AG10803 (cell line): ENCODE data around the gene RELCH.

ENCODE experiments used
- DNase-seq: peaks from one replicate; pipeline ENCODE4 v3.0.0; 2010; ENCODE audit warnings: low read depth
- H3K4me3 ChIP-seq: 2 replicates; pipeline ENCODE4 v1.5.1; 2011; ENCODE audit warnings: mild to moderate bottlenecking, low read length, control low read depth
- CTCF ChIP-seq: conservative IDR thresholded peaks from 2 replicates; pipeline ENCODE4 v1.5.1; 2011; ENCODE audit warnings: mild to moderate bottlenecking, low read length, control low read depth, inconsistent platforms

The RELCH gene

DNA sequence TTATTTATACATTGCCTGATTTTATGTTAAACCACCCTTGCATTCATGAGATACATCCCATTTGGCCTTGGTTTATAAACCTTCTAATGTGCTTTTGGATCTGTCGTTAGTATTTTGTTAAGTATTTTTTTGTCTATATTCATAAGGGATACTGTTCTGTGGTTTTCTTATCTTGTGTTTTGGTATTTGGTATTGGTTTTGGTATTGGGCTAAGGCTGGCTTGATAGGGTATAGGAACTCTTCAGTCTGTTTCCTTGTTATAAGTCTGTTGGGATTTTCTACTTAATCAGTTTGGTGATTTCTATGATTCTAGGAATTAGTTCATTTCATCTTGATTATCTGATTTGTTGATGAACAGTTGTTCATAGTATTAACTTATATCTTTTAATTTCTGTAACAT, 49.2 kb downstream of the RELCH start:
- no peak overlapping the region for H3K4me3 ChIP-seq
- no peak for DNase-seq
- TF ChIP-seq CTCF: no peak

GRCh38 chr18:62239475-62239874, 52.4 kb downstream of the RELCH start:
- TF ChIP-seq CTCF: no peak
- DNase-seq: no peak
- H3K4me3 ChIP-seq: no peak overlapping the region

DNA sequence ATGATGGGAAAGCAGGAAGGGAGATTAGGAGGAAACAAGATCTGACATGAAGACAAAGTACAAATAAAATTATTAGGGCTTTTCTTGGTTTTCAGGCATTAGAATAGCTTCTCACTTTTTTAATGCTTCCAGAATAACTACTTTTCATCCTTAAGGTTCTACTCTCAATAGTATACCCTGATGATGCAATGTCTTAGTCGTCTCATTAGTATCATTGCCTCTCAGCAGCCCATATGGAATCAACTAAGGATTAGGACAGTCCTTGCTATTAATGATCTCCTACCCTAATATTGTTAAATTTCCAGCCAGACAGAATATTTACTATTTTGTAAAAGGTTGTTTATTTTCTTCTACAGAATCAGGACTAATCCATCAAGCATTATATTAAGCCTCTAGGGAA, 55.9 kb downstream of the RELCH start:
- no peak for TF ChIP-seq CTCF
- H3K4me3 ChIP-seq: no peak overlapping the region
- DNase-seq: peak; percentile 29

DNA sequence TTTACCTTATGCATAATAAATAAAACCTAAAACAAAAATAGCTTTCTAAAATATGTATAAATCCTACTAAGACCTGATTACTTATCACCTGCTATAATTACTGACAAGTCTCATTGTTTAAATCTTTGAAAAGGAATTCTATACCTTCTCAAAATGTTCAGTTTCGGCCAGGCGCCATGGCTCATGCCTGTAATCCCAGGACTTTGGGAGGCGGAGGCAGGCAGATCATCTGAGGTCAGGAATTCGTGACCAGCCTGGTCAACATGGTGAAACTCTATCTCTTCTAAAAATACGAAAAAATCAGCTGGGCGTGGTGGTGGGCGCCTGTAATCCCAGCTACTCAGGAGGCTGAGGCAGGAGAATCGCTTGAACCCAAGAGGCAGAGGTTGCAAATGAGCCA, 58.1 kb downstream of the RELCH start:
- H3K4me3 ChIP-seq: no peak overlapping the region
- TF ChIP-seq CTCF: no peak
- no peak for DNase-seq

GRCh38 chr18:62245699-62246098, 58.6 kb downstream of the RELCH start:
- no peak for DNase-seq
- TF ChIP-seq CTCF: no peak
- no peak overlapping the region for H3K4me3 ChIP-seq

DNA sequence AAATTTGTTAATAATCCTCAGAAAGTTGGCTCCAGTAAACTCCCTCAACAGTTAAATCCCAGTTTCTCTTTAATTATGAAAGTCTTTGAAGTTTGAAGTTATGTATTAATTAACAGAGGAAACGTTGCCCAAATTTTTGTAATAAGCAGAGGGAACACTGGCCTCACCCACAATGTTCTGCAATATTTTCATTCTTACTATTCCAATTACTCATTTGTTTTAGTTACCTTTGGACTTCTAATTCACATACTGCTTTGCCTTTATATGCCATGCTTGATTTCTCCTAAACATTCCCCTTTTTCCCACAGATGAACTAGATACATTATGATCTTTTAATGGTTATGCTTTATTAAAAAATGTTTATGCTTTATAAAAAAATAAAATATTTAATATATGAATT, 61.3 kb downstream of the RELCH start:
- no peak overlapping the region for H3K4me3 ChIP-seq
- DNase-seq: no peak
- TF ChIP-seq CTCF: no peak

DNA sequence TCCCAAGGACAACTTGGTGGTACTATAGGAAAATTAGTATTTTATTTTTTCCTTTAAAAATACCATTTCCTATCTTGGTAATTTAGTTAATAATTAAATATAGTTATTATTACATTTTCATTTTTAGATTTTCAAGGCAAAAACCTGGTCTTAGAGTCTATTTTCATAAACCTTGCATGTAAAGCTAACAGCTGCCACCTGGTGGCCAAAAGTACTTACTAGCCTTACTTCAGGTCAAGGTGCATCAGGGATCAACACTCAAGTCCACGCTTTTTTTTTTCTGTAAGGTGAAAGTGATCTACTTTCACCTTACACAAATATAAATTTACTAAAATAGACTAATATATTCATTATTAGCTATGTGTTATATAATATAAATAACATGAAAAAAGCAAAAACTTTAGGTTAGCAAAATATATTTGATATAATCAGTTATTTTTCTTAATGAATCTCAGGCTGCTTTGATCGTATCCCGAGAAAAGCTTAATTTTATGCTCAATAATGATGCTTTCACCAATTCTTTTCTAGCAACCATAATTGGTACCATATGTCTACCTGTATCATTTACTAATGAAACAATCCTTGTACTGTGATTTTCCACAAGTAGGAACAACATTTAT, 62.5 kb downstream of the RELCH start:
- H3K4me3 ChIP-seq: no peak overlapping the region
- peak; percentile 87 for TF ChIP-seq CTCF
- peak; percentile 78 for DNase-seq
